T47D (cell line): ENCODE measurements around the gene FAM107B.

Source experiments
- DNase-seq, 2 experiments: peaks; one replicate each; pipeline versions ENCODE4 v3.0.0 to v3.0.0-alpha.2; 2011 to 2012; ENCODE audit warnings: low read depth in 1 of 2, low spot score in 1 of 2
- JUND ChIP-seq: IDR thresholded peaks from 2 replicates; pipeline ENCODE4 v1.6.1; 2012; ENCODE audit warnings: low read depth
- in situ Hi-C: cut with HindIII; loops from 2 replicates; pipeline ENCODE4 v1.10.0; 2016; ENCODE audit warnings: low sequenced_read_pairs, low pct_unique_long_range_greater_than_20kb

FAM107B gene

DNA sequence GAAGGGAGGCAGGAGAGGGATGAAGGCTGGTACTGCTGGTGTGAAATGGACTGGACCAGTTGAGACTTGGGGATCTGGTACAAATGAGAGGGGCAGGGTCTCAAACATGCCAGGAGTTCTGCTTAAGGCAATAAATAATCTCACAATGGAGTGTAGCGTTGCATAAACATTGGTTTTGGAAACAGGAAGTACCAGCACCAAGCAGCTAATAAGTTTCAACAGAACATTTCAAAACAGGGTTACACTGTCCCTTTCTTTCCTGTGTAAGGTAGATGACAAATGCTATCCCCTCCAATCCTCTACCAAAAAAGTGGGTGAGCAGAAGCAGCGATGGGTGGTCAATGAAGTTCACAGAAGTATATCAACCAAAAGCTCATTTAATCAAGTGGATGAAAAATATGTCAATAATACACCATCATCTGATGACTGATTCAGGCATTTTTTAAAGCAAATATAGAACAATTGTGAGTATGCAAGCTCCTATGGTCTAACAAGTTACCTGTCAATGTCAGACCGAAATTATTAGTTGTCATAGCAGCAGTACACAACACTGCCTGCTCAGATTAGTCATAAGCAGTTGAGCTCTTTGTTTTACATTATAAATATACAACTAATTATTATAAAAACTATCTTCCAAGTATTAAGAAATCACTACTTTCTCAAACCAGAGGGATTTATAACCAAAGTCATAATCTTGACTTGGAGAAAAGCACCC, 220.0 kb downstream of the FAM107B start:
- no peak for TF ChIP-seq JUND
- in situ Hi-C loops: no loop called here
- DNase-seq: no peak

DNA sequence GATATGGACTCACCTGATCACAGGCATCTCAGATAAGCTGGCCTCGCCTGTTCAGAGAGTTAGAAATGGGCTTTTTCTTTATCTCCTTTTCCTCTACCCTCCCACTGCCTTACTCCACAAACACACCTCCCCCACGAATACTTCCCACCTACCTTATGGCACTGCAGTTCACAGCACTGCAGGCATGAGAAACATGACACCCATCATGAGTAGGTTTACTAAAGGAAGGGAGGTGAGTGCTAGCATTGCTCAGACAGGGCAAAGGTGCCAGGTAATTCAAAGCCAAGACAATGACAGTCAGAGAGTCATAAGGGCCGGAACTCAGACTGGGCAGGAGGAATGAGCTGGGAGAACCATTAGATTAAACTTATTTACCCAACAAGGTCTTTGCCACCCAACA, 220.6 kb downstream of the FAM107B start:
- in situ Hi-C loops: no loop called here
- TF ChIP-seq JUND: no peak
- DNase-seq: peak in 1 of 2 experiments; percentile 73

DNA sequence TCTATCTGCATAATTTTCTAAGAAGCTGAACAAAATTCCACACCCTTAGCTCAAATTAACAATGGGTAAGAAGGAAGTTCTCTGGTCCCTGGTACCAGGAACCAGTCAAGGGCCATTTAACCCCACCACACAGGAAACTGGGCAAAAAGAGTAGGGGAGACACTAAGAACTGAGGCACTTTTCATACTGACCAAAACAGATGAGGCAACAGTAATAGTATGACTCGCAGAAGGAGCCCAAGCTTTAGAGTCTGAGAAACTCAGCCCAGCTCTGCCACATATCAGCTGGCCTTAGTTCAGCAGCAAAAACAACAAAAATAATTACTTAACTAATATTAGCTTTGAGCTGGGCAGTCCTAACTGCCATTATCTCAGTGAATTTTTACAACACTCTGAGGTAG, 221.2 kb downstream of the FAM107B start:
- in situ Hi-C loops: no loop called here
- no peak for TF ChIP-seq JUND
- DNase-seq: no peak

DNA sequence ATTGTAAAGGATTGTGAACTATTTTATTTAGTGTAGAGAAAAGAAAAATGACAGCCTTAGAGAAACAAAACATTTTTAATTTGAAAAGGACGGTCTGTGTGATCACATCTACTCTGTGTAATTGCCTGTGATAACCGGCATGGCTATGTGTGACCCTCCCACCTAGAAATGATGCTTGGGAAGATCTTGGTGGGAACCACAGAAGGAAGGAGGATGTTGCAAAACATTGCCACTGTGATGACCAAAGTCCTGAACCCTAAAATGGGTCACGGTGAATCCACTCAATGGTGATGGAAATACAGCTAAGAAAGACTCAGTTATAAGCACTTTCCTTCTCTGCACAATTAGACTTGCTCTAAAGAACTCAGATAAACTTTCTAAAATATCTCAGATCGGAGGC, 222.7 kb downstream of the FAM107B start:
- in situ Hi-C loops: no loop called here
- no peak for TF ChIP-seq JUND
- DNase-seq: no peak

DNA sequence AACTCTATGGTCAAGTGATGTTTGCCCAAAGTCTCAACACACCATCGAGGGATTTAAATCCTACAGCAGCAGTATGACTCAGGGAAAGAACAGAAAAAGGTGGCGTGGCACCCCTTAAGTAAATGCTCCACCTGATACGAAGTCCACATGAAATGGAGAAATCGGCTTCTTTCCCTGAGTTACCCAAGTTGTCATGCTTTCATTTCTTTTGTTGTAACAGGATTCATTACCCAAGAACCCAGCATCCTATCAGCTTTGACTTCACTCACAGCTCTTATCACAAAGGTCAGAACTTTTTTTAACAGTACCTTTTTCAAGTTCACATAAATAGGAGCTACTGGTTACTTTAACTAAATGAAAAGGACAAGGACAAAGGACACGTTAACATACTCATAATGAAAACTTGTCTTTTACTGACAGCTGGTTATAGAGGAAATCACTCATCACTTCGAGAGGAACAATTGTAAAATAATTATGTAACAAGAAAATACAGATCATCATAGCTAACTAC, 224.2 kb downstream of the FAM107B start:
- DNase-seq: no peak
- in situ Hi-C loops: no loop called here
- TF ChIP-seq JUND: no peak

DNA sequence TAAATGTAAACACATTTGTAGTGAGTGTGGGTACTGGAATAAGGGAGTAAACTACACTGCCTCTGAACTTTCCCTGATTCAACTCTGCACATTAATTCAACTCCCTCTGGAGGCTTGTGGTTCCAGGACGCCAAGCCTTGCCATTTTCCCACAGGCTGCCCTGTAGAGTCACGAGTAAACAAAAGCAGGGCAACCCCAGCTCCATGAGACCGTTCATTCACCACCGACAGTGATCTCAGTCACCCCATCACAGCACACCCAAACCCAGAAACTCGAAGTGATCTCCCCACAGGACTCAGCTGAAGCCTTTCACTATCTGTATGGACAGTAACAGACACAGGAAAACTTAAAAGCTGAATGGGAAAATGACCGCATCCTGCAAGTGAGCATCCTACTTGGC, 225.2 kb downstream of the FAM107B start:
- TF ChIP-seq JUND: no peak
- DNase-seq: no peak
- in situ Hi-C loops: no loop called here

DNA sequence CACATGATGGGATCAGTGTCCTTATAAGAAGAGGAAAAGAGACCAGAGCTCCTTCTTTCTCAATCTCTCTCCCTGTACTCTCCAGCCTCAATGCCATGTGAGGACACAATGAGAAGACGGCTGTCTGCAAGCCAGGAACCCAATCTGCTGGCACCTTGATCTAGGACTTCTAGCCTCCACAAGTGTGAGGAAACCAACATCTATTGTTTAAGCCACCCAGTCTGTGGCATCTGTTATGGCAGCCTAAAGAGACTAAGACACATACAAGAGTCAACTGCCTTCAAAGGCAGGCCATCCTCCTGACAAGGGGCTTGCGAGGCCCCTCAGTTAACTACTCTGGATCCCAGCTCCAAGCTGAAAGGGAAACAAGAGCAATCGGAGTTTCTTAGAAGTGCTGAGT, 225.7 kb downstream of the FAM107B start:
- no peak for DNase-seq
- no peak for TF ChIP-seq JUND
- in situ Hi-C loops: no loop called here

DNA sequence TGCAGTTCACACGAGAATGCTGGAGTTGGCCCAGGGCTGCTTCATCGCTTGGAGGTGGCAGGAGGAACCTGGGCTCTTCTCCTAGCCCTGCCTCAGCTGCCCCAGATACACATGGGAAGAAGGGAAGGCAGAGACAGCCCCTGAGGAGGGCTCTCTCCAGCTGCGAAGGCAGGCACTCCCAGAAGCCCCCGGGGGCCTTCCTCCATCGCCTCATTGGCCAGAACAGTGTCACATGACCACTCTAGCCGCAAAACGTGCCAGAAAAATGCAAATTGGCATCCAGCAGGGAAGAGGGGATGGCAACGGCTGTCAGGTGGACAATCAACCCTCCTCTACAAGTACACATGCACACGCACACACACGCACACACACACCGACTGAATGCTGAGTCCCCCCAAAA, 226.2 kb downstream of the FAM107B start:
- in situ Hi-C loops: no loop called here
- no peak for DNase-seq
- no peak for TF ChIP-seq JUND

DNA sequence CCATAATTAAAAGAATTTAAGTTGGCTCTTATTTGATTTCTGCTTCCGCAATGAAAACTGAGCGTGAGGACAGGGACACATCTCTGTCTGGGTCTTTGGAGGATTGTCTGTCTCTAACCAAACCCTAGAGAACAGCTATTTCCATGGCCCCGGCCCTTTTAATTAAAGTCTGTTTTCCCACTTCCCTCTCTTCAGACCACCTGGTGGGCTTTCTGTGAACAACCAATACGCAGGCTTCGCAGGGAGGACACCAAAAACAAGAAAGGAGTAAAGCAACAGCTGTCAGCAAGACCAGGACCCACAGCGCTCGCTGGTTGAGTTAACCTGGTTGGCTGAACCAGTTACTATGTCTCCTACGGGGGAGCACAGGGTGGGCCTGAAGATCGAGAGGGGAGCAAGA, 226.9 kb downstream of the FAM107B start:
- no peak for TF ChIP-seq JUND
- in situ Hi-C loops: no loop called here
- DNase-seq: no peak

DNA sequence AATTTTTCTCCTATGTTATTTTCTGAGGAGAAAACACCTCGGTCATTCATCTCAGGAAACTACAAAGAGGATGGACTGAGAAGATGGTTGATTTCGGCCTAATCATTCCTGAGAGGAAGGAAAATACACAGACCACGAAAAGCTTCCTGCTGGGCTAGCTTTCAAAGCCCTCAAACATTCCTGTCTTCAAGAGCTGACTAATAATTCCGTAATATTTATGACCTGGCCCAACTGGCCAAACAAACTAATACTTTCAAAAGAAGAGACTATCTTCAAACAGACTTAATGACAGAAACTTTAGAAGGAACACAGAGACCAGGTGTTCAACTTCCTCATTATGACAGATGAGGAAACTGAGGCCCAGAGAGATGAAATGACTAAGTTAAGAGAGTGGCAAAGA, 228.9 kb downstream of the FAM107B start:
- in situ Hi-C loops: no loop called here
- no peak for TF ChIP-seq JUND
- DNase-seq: peak in 1 of 2 experiments; percentile 25

DNA sequence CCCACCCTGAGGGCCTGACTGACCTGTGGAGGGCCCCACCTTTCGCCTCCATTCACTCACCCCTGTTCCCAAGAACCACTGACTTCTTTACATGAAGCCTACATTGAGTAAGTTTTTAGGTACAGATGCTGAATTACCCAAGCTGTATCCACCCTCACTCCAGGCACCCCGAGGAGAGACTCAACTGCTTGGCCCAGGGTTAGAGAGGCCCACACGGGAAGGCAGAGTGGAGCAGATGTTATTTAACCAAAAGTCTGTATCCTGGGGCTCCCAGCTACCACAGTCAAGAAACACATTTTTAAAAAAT, 230.8 kb downstream of the FAM107B start:
- TF ChIP-seq JUND: no peak
- DNase-seq: no peak
- in situ Hi-C loops: no loop called here

DNA sequence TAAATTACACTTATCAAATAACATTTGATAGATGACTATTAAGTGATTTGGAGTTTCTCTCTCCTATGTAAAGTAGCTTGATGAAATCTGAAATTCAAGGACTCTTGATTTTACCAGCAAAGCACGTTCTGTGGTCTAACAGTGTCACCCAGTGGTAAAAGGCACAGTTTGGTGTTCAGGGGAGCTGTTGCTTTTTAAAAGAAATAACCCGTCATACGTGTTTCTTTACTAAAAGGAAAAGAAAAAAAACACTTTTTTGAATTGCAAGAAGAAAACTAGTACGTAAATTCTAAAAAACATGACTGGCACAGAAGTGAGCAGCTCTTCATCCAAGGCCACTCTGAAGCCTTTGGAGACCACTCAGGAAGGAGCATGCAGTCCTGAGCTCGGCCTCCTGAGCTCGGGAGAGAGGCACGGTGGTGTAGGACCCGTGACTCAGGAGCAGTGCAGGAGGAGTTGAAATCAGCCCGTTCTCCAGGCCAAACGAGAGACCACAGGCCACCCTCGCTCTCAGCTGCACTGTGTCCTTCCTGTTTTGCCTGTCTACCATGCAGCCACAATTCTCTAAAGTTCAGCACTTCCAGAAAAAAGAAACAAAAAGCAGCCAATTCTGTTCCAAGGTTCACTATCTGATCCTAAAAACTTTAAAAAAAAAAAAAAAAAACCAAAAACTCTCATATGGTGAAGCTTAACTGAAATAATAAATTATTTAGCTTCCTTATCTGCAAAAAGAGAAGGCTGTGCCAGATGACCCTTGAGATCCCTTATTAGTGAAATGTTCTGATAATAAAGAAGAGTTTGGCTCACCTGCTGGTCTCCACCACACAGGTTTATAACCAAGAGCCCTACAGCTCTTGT, 231.4 kb downstream of the FAM107B start:
- no peak for TF ChIP-seq JUND
- in situ Hi-C loops: no loop called here
- DNase-seq: no peak

DNA sequence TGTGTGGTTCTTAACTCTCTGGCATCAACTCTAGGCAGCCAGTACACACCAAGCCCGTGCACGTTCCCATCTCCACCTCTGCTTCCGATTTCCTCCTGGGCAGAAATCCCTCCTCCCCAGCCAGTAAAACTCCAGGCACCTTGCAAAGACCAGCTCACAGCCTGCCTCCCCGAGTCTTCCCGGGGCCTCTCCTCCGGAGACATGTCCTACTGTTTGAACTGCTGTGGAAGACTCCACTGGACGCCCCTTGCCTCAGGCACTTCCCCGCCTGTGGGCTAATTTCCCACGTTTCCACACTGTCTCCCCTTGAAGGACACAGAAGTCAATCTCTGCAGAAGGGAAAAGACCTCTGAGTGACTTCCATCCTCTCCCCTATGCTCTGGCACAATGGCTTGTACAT, 233.3 kb downstream of the FAM107B start:
- TF ChIP-seq JUND: no peak
- in situ Hi-C loops: no loop called here
- DNase-seq: no peak
